GM18499 (cell line): ENCODE results near the gene NSG1.

Source experiments
- ATAC-seq: cut with Tn5 transposase; IDR thresholded peaks from one replicate; pipeline ENCODE4 v1.9.1; 2021; ENCODE audit warnings: moderate number of reproducible peaks; ENCODE audit not compliant: insufficient read depth, unreplicated experiment

The NSG1 gene

GRCh38 chr4:4368809-4369580, 17.9 kb upstream of the NSG1 start:
- no peak for ATAC-seq

DNA sequence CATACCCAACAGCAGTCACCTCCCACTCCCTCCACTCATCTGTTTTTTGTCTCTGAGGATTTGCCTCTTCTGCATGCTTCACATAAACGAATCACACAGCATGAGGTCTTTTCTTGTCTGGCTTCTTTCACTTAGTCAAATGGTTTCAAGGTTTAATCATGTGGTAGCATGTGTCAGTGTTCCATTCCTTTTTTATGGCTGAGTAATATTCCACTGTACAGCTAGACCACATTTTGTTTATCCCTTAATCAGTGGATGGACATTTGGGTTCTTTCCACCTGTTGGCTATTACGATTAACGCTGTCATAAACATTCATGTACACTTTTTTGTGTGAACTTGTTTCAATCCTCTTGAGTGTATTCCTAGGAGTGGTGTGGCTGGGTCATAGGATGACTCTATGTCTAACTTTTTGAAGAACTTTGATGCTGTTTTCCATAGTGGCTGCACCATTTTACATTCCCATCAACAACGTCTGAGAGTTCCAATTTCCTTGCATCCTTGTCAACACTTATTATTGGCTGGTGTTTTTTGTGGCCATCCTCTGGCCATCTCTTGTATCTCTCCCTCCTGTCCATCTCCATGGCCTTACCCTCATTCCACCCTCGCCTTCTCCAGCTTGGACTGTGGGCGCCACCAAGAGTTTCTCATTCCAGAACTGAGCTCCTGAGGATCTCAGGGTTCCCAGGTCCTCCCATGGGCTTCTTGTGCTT, 12.4 kb upstream of the NSG1 start:
- ATAC-seq, result no peak

GRCh38 chr4:4376074-4376473, 10.8 kb upstream of the NSG1 start:
- no peak for ATAC-seq

- no peak for ATAC-seq
Measured at GRCh38 chr4:4377191-4377590, 9.7 kb upstream of the NSG1 start.

DNA sequence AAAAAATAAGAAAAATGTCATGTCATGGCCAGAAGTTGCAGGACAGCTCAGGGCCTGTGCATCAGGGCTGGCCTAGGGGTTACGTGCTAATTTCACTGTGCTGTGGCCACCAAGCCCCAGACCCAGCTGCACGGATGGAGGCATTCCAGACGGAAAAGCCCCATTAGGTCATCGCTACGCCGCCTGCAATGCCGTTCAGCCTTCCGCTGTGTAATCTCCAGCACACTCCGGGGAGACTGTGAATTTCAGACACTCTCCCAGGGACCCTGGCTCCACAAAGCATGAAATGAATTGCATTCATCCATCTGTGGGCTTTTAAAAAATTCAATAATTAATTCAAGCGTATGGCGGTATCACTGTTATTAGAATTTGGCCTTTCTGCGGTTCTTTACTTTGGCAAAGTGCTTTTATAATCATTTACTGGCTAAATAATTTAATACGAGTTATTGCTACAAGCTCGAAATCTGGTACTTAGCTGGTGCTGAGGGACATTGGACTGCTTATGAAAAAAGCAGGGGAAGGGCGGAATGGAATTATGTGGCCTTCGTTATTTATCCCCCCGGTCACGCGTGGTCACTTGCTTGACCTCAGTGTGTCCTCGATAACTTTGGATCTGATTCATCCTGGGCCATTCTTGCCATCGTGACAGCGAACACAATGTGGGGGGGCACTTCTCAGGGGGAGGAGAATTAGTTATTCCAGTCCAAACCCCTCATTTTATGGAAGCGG, 9.0 kb upstream of the NSG1 start:
- ATAC-seq, result no peak

DNA sequence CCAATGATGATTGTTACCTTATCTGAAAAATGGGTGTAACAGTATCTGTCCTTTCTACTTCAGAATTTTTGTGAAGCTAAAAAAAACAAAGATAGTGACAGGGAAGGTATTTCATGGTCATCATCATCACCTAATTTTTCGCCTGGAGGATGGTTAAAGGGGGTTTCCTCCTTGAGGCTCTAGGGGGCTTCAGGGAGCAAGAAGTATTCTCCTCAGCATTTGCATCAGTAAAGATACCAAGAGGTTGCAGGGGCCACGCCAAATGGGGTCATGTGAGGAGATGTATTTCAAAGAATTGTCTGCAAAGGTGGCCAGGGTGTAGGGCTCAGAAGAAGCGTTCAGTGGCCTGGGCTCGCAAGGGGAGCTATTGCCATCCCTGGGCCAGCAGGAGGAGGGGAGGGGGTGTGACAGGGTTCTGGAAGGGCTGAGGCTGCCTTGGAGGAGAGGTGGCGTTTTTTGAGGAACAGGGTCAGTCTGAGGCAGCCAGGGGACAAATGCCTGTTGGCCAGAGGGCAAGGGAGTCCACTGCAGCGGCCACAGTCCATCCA, 7.3 kb upstream of the NSG1 start:
- no peak for ATAC-seq

- ATAC-seq, result no peak
Measured at GRCh38 chr4:4383085-4383484, 3.8 kb upstream of the NSG1 start.

- no peak for ATAC-seq
Measured at GRCh38 chr4:4384837-4385236, 2.1 kb upstream of the NSG1 start.

GRCh38 chr4:4385729-4386295, 1.1 kb upstream of the NSG1 start:
- no peak for ATAC-seq

GRCh38 chr4:4386296-4386735, 586 bp upstream of the NSG1 start:
- no peak for ATAC-seq

GRCh38 chr4:4387531-4388310, 819 bp downstream of the NSG1 start:
- no peak for ATAC-seq

DNA sequence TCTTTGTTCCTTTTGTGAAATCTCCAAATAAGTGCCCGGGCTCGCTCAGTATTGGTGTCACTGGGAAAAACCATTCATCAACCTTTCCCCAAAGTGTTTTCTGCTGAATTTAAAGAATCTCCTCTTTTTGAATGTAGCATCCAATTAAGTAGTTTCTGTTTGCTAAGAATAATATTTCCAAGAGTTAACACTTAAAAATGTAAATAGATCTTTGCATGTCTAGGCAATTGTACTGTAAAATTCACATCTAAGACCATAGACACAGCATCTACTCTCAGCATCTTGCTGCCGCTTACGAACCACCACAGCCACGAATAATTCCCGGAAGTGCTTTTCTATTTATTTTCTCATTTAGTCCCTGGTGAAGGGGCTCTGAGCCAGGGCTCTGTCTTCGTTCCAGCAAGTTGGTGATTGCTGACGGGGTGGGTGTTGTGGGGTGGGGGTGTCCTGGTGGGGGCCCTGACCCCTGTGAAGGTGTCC, 1.4 kb downstream of the NSG1 start:
- ATAC-seq, result no peak

DNA sequence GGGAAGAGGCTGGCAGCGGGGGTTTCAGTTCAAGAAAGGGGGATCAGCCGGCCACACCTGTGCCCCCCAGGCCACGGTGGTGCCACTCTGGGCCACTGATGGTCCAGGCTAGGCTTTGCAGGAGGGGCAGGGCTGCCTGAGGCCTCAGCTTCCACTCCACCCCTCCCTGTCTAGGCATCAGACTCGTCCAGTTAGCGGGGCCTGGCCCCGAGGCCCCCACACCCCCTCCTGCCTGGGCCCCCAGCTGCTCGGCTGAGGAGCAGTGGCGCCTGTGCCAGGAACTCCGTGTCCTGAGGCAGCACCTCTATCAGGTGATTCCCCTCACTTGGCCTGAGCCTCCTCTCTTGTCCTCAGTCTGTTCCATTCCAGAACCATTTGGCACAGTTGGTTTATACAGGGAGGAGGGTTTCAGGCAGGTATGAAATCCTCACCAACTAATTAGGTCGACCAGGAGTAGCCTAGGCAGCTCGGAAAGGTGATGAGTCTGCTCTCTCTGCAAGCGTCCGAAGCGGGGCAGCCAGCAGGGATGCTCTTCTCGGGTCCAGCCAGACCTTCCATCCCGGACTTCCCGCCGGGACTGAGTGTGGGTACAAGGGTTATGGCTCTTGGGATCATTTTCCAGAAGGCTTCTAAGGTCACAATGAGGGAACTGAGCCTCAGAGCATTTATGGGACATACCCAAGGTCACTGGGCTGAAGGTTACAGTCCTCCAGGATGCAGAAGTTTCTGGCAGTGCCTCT, 2.1 kb downstream of the NSG1 start:
- ATAC-seq, result no peak

DNA sequence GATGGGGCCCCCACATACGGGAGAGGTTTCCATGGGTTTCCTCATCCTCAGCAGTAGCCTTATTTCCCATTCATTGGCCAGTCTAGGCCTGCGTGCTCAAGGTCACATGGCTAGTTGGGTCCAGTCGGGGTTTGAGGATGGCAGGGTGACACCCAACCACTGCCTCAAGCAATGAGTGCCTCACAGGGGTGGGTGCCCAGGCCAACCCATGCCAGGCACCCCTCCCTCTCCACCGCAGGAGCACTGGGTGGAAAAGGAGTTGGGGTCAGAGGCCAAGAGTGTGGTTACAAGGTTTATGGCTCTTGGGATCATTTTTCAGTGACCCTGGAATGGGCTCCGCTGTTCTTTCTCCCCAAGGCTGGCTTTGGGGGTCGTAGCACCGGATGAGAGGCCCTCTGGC, 3.1 kb downstream of the NSG1 start:
- no peak for ATAC-seq

GRCh38 chr4:4390515-4391240, 3.8 kb downstream of the NSG1 start:
- no peak for ATAC-seq

GRCh38 chr4:4391866-4392265, 5.0 kb downstream of the NSG1 start:
- no peak for ATAC-seq

DNA sequence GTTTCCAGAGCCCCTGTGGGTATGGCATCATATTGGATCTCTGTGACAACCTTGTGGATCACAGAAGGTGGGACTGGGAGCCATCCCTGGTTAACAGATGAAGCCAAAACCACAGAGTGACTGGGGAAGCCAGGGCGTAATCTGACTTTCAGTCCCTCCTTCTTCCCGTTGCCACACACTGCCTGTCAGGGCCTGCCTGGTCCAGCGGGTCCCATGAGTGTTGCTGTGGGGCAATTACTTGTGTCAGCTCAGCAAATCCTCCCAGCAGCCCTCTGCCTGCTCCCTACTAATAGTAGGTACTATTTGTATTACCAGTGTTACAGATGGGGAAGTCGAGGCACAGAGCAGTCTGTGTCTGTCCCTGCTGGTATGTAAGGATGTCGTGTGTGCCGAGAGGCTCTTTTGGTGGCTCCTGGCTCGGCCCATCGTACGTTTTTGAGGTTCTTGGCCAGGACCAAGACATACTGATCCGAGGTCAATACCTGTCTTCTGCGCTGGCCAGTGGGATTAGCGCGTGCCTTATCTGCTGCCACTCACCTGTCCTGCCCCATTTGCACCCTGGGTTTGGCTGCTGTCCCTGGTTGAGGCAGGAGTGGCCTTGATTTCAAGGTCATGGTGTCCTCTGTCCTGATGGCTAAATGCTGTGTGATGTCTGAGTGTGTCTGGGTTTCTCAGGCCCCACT, 5.7 kb downstream of the NSG1 start:
- no peak for ATAC-seq

GRCh38 chr4:4394644-4395043, 7.7 kb downstream of the NSG1 start:
- ATAC-seq, result no peak
